22Rv1 (cell line): ENCODE results near the gene ACTRT2.

Experiments used
- H3K27ac ChIP-seq: fragments of 450-650 bp; 2 replicates; pipeline ENCODE4 v1.5.1; 2017
- CTCF ChIP-seq: fragments of 450-650 bp; IDR thresholded peaks from 2 replicates; pipeline ENCODE4 v1.5.1; 2017; ENCODE audit warnings: mild to moderate bottlenecking
- ZFX ChIP-seq: fragments of 450-650 bp; IDR thresholded peaks from 2 replicates; pipeline ENCODE4 v1.6.1; 2017; ENCODE audit warnings: antibody characterized with exemption, borderline replicate concordance

The ACTRT2 gene

DNA sequence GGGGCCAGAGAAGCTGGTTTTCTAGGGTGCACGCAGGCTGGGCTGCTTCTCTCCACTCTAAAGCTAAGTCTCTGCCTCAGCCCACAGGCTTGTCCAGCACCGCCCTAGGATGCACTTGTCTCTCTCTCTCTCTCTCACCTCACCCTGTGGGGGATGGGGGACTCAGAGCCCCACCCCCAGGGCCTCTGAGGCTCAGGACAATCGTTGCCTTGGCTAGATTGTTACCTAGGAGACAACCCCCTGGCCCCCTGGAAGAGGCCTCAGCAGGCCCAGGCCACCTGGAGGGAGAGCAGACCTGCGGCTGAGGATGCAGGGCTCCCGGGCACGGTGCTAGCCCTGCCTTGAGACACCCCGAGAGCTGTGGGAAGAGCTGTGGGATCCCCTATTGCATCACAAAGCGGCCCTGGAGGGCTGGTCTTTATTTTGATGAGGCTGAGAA lies at the start of gene ACTRT2:
TSS of gene ACTRT2 (plus strand) at position 235 of the 439 bp plus-strand sequence. CDS start 220 bp downstream, outside the sequence.
- no peak within 1 kb of the TSS for H3K27ac ChIP-seq
- TF ChIP-seq CTCF, result no peak

- H3K27ac ChIP-seq, result no peak overlapping the region
- TF ChIP-seq CTCF (no peak), ZFX (no peak)
These were observed 49.7 kb upstream of the ACTRT2 start for GRCh38 chr1:2971609-2972008.

DNA sequence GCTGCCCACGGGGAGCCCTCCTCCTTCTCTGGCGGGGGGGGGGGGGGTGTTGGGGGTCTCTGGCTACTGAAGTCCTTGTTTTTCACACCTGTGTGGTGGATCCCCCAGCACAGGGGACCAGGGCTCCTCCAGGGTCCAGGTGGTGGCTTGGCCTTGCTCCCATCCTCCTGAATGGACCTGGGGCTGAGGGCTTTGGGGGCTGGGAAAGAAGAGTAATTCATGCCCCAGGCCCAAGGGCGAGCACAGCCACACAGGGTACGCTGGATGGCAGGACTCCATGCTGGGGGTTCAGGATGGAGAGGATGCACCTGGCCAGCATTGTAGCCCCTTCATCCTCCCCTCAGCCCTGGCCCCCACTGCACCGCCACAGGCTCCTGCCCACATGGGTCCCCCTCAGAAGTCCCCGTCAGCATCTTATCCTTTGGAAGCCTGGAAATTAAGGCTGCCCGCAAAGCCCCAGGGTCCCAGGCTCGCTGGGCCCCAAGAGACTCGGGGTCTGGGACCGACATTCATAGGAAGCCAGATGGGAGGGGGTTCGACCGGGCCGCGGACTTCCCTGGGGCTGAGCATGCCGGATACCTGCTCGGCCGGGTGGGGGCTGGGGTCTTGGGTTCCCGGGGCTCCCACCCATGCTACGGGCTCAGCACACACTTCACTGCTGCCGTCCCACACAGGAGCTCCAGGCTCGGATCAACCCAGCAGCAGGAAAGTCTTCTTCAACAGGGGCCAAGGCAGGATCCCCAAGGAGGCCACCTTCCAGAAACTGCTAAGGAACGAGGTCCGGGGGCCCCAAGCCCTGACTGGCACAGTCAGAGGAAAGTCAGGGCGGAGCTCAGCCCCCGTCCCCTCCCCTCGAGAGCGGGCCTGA lies 49.0 kb upstream of the ACTRT2 start:
- no peak for TF ChIP-seq CTCF
- no peak for TF ChIP-seq ZFX
- H3K27ac ChIP-seq, result no peak overlapping the region

- no peak overlapping the region for H3K27ac ChIP-seq
- TF ChIP-seq CTCF (no peak), ZFX (no peak)
These were observed 48.2 kb upstream of the ACTRT2 start for GRCh38 chr1:2972879-2973575.

DNA sequence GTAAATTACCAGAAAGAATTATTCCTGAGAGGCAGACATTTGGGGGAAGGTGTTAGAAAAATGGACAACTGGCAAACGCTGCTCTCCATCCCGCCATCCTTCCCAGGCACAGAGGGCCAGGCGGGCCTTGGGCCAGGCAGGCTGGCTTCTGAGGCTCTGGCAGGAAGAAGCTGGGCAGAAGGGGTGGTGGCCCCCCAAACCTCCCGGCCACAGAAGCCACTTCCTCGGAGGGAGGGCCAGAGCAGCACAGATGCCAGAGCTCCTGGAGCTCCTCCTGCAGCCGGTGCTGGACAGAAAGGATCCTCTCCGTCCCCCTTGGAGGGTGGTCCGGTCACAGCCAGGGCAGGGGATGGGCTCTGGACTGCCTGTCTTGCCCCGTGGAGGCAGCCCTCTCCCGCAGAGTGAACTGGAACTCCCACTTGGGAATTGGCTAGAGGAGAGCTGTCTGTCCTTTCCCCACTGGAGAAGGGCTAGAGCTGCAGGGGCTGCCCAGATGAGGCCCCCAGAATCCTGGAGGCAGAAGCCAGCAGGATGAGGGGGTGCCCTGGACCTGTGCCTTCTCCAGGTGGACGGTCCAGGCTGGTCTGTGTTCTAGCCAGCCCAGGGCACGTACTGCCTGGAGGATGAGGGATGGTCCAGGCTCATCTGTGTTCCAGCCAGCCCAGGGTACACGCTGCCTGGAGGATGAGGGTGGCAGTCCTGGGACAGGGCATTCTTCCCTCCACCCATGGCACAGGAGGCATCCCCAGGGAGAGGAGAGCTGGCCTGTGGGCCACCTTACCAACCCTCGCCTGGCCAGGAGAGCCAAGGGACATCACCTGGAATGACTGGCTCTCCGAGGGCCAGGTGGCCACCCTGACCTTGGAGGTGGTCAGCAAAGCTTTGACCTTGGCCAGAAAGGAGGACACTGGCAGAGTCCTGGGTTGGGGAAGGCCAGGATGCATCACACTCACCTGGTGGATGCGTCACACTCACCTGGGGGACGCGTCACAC lies 47.4 kb upstream of the ACTRT2 start:
- no peak for TF ChIP-seq CTCF
- no peak for TF ChIP-seq ZFX
- no peak overlapping the region for H3K27ac ChIP-seq

- TF ChIP-seq ZFX (no peak), CTCF (no peak)
- no peak overlapping the region for H3K27ac ChIP-seq
These were observed 46.5 kb upstream of the ACTRT2 start for GRCh38 chr1:2974701-2975301.
